ENCODE measurements around the gene MAGED2. TPM values are rescaled to one million over a fixed set of nuclear protein-coding genes. Genes with fewer than 3 reads are reported as not detected.
"Not testable (repeated sequence)": the region's sequence is repeated elsewhere in the genome, so short reads cannot be mapped to it uniquely, and the experiment has no call there.

The MAGED2 gene
- total RNA-seq, 1 donor from 2014 or later = 377 TPM

DNA sequence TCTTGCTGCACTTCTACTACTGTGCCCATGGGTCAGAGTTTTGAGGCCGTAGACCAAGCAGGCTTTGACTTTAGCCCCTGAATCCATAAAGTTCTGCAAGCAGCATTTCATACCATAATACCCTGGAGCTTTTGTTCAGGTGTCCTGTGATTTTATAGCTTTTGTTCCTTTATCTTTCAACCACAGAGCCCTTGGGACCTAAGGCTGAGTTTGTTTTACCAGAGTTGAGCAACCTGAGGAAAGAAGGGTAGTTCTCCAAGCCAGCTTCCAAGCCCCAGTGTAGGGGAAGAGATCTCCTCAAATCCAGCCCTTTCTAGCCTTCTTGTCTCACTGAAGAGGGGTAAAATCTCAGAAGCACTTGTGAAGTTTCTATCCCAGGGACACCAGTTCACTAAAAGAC lies 35.1 kb downstream of the MAGED2 start:
- H3K27ac Mint-ChIP-seq (ENCODE audit: unreplicated experiment) = no peak overlapping the region
- TF ChIP-seq CTCF (IDR thresholded peaks at IDR 0.05) = no peak
- H3K27me3 Mint-ChIP-seq (ENCODE audit: unreplicated experiment) = peaks cover 7% of the 10 kb centered on the region
- peaks cover 10% of the 10 kb centered on the region for H3K4me1 Mint-ChIP-seq (ENCODE audit: unreplicated experiment)
- DNase-seq (ENCODE audit: extremely low spot score, unreplicated experiment) = no peak
- no peaks in the 10 kb centered on the region for H3K36me3 Mint-ChIP-seq (ENCODE audit: unreplicated experiment)
- H3K4me3 Mint-ChIP-seq (ENCODE audit: unreplicated experiment) = no peak overlapping the region
- H3K9me3 Mint-ChIP-seq (ENCODE audit: unreplicated experiment) = peaks cover 18% of the 10 kb centered on the region

GRCh38 chrX:54843050-54843449 lies 35.5 kb downstream of the MAGED2 start:
- Mint-ChIP-seq H3K27me3 (ENCODE audit: unreplicated experiment) (peaks cover 4% of the 10 kb centered on the region), H3K4me3 (ENCODE audit: unreplicated experiment) (no peak overlapping the region), H3K36me3 (ENCODE audit: unreplicated experiment) (no peaks in the 10 kb centered on the region), H3K4me1 (ENCODE audit: unreplicated experiment) (peaks cover 10% of the 10 kb centered on the region), H3K9me3 (ENCODE audit: unreplicated experiment) (peaks cover 18% of the 10 kb centered on the region), H3K27ac (ENCODE audit: unreplicated experiment) (no peak overlapping the region)
- no peak for TF ChIP-seq CTCF (IDR thresholded peaks at IDR 0.05)
- no peak for DNase-seq (ENCODE audit: extremely low spot score, unreplicated experiment)

- not testable (repeated sequence) for H3K4me1 Mint-ChIP-seq (ENCODE audit: unreplicated experiment); H3K36me3 Mint-ChIP-seq (ENCODE audit: unreplicated experiment); H3K27me3 Mint-ChIP-seq (ENCODE audit: unreplicated experiment); H3K27ac Mint-ChIP-seq (ENCODE audit: unreplicated experiment); DNase-seq (ENCODE audit: extremely low spot score, unreplicated experiment); H3K4me3 Mint-ChIP-seq (ENCODE audit: unreplicated experiment)
- H3K9me3 Mint-ChIP-seq (ENCODE audit: unreplicated experiment) = peaks cover 27% of the 10 kb centered on the region
These were observed 40.2 kb downstream of the MAGED2 start for GRCh38 chrX:54847700-54848099.

DNA sequence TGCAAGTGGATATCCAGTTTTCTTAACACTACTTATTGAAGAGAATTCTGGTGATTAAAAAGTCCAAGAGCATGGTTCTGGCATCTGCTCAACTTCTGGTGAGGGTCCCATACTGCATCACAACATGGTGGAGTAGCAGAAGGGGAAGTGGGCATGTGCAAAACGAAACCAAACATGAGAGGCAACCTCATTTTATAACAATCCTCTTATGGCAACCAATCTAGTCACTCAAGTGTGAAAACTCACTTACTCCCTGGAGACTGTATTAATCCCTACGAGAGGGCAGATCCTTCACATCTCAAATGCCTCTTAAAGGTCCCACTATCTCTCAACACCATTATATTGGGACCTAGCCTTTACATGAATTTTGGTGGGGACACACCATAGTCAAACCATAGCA lies 57.7 kb downstream of the MAGED2 start:
- no peak for TF ChIP-seq CTCF (IDR thresholded peaks at IDR 0.05)
- no peaks in the 10 kb centered on the region for H3K36me3 Mint-ChIP-seq (ENCODE audit: unreplicated experiment)
- H3K4me1 Mint-ChIP-seq (ENCODE audit: unreplicated experiment) = no peaks in the 10 kb centered on the region
- peaks cover 22% of the 10 kb centered on the region for H3K9me3 Mint-ChIP-seq (ENCODE audit: unreplicated experiment)
- no peak overlapping the region for H3K4me3 Mint-ChIP-seq (ENCODE audit: unreplicated experiment)
- DNase-seq (ENCODE audit: extremely low spot score, unreplicated experiment) = no peak
- peaks cover 2% of the 10 kb centered on the region for H3K27me3 Mint-ChIP-seq (ENCODE audit: unreplicated experiment)
- H3K27ac Mint-ChIP-seq (ENCODE audit: unreplicated experiment) = no peak overlapping the region

Other genes with a start within 250 kb of the MAGED2 start
- not detected in 2 replicates for gene ITIH6, start 9.5 kb upstream of the MAGED2 start, total RNA-seq
- 70.5 and 83.2 TPM in 2 replicates for gene TRO, start 113.1 kb downstream of the MAGED2 start, total RNA-seq
- not detected in 2 replicates for gene PFKFB1, start 186.4 kb downstream of the MAGED2 start, total RNA-seq
- 12.7 and 13.6 TPM in 2 replicates for gene APEX2, start 192.6 kb downstream of the MAGED2 start, total RNA-seq
- not detected in 2 replicates for gene ALAS2, start 223.2 kb downstream of the MAGED2 start, total RNA-seq